NT2/D1 (cell line): ENCODE measurements around the gene PCA3.

Source experiments
- DNase-seq: peaks from one replicate; pipeline ENCODE4 v3.0.0-alpha.2; 2011; ENCODE audit warnings: low read depth, low spot score
- H3K27me3 ChIP-seq: 2 replicates; pipeline ENCODE4 v1.6.0; 2011; ENCODE audit warnings: mild to moderate bottlenecking; ENCODE audit not compliant: insufficient read length, insufficient read depth
- H3K36me3 ChIP-seq: 2 replicates; pipeline ENCODE4 v1.6.1; 2011; ENCODE audit warnings: mild to moderate bottlenecking, low read length, mixed read lengths; ENCODE audit not compliant: insufficient read depth, insufficient read length
- H3K4me1 ChIP-seq: 2 replicates; pipeline ENCODE4 v1.5.1; 2011; ENCODE audit not compliant: insufficient read depth, insufficient read length
- H3K4me3 ChIP-seq: 2 replicates; pipeline ENCODE4 v1.5.1; 2011; ENCODE audit warnings: low read depth; ENCODE audit not compliant: insufficient read length
- H3K9ac ChIP-seq: 2 replicates; pipeline ENCODE4 v1.6.0; 2011; ENCODE audit warnings: low read depth; ENCODE audit not compliant: insufficient read length
- H3K9me3 ChIP-seq: 2 replicates; pipeline ENCODE4 v1.5.1; 2011; ENCODE audit warnings: mild to moderate bottlenecking, low read length; ENCODE audit not compliant: insufficient read depth
- SUZ12 ChIP-seq: IDR thresholded peaks from 2 replicates; pipeline ENCODE4 v1.6.1; 2011; ENCODE audit not compliant: insufficient read length, insufficient read depth; ENCODE audit errors: extremely low read depth
- YY1 ChIP-seq: IDR thresholded peaks from 2 replicates; pipeline ENCODE4 v1.6.1; 2011; ENCODE audit not compliant: insufficient read length, insufficient read depth
- ZNF274 ChIP-seq: IDR thresholded peaks from 2 replicates; pipeline ENCODE4 v1.6.1; 2011; ENCODE audit warnings: mild to moderate bottlenecking, low read depth, low read length

PCA3 gene

DNA sequence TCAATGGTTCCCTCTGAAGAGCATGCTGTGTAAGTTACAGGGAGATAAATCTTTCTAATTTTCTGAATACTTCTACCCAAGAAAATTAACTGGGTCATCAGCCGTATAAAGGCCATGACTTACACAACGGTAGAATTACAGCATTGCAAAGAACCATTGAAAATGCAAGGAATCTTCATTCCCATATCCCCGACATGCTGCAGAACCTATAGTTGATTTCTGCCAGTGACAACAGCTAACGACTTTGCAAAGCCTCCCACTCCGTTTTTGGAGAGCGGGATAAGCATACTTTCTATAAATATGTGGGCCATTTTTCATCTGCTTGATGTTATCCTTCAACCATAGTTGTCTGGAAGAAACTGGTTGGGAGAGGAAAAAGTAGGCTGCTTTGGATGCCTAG is 56.2 kb downstream of the PCA3 start:
- Histone ChIP-seq H3K27me3 (no peaks in the 10 kb centered on the region), H3K9ac (no peak overlapping the region), H3K36me3 (no peaks in the 10 kb centered on the region), H3K4me3 (no peak overlapping the region), H3K4me1 (no peaks in the 10 kb centered on the region), H3K9me3 (no peaks in the 10 kb centered on the region)
- TF ChIP-seq ZNF274 (no peak), YY1 (no peak), SUZ12 (no peak)
- DNase-seq: no peak

GRCh38 chr9:76827296-76828080 is 63.2 kb downstream of the PCA3 start:
- Histone ChIP-seq H3K9ac (no peak overlapping the region), H3K4me3 (no peak overlapping the region), H3K27me3 (no peaks in the 10 kb centered on the region), H3K36me3 (no peaks in the 10 kb centered on the region), H3K4me1 (no peaks in the 10 kb centered on the region), H3K9me3 (no peaks in the 10 kb centered on the region)
- DNase-seq: no peak
- TF ChIP-seq YY1 (no peak), ZNF274 (no peak), SUZ12 (no peak)

DNA sequence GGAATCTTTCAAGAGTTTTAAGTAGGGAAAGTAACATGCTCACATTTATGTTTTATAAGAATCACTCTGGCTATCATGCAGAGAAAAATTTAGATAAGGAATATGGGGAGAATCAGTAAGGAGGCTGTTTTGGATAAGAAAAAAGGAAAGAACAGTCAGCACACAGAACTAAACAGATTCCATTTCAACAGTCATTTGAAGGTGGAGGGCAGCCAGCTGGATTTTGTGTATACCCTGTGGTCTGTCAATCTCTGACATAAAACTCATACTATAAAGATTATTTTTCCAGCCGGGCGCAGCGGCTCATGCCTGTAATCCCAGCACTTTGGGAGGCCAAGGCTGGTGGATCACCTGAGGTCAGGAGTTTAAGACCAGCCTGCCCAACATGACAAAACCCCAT is 64.2 kb downstream of the PCA3 start:
- H3K27me3 ChIP-seq: no peaks in the 10 kb centered on the region
- no peaks in the 10 kb centered on the region for H3K4me1 ChIP-seq
- H3K9ac ChIP-seq: no peak overlapping the region
- no peaks in the 10 kb centered on the region for H3K36me3 ChIP-seq
- H3K4me3 ChIP-seq: no peak overlapping the region
- TF ChIP-seq SUZ12 (no peak), YY1 (no peak), ZNF274 (no peak)
- DNase-seq: no peak
- H3K9me3 ChIP-seq: no peaks in the 10 kb centered on the region

DNA sequence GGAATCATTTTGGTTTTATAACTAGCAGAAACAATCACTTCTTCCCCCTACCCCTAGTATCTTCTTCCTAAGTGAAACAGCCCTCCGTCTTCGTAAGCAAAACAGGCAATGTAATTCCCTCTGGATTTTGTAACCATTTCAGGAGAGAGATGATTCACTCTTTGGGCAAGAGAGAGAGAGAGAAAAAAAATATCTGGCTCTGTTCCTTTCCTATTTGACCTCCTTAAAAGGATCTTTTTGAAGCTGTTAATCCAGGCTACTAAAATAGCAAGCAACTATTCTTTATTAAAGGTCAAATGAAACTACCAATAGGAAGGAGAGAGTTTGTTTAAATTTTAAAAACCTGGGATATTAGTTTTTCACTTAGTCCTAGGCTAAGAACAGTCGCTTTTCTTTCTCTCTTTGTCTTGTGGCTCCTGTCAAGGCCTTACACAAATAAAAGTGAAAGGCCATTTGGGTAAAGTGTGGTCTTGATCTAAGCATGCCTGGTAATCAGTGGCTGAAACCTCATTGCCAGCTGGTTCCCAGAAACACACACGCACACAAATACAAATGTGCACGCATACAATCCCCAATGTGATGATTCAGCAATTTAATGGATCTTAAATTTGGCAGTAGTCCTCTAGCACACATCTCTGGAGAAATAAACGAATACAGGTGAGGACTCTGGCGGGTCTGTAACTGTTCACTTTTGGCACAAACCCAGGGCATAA is 71.5 kb downstream of the PCA3 start:
- H3K4me3 ChIP-seq: no peak overlapping the region
- no peak for TF ChIP-seq YY1
- TF ChIP-seq ZNF274: no peak
- TF ChIP-seq SUZ12: no peak
- no peaks in the 10 kb centered on the region for H3K9me3 ChIP-seq
- no peaks in the 10 kb centered on the region for H3K36me3 ChIP-seq
- DNase-seq: no peak
- no peaks in the 10 kb centered on the region for H3K27me3 ChIP-seq
- H3K9ac ChIP-seq: no peak overlapping the region
- H3K4me1 ChIP-seq: no peaks in the 10 kb centered on the region
